ENCODE data around the gene TFAP2A.

The TFAP2A gene

DNA sequence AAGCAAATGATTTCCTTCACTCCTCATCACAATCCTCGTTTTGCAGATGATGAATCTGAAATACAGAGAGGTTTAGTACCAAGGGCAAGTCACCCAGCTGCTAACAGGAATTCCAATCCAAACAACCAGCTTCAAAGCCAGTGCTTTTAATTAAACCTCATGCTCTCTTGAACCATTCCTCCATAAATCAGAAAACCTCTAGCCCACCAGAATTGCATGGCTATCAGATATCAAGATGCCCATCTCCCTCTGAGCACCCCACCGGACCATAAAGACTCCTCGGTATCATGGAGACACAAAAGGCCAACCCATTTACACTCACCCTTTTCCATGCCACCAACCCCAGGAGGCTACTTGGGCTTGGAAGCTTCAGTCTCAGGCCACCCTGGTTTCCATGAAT lies 46.0 kb downstream of the TFAP2A start:
- Histone ChIP-seq H3K9me3 (ENCODE audit: low read length) (no peaks in the 10 kb centered on the region), H3K27ac (ENCODE audit: low read depth, low read length, poor library complexity, severe bottlenecking) (no peak overlapping the region), H3K4me2 (ENCODE audit: low read length) (no peak overlapping the region), H3K4me3 (ENCODE audit: low read depth, low read length, poor library complexity, severe bottlenecking) (no peak overlapping the region), H4K20me1 (ENCODE audit: insufficient read depth, low read length) (no peaks in the 10 kb centered on the region), H3K27me3 (ENCODE audit: insufficient read depth, low read length) (no peaks in the 10 kb centered on the region), H3F3A (ENCODE audit: insufficient read depth, low read length) (no peaks in the 10 kb centered on the region), H3K79me2 (ENCODE audit: insufficient read depth, low read length) (no peaks in the 10 kb centered on the region), H2AFZ (ENCODE audit: low read length) (no peak overlapping the region), H3K9ac (ENCODE audit: low read length) (no peak overlapping the region), H3K9me2 (ENCODE audit: low read depth, low read length) (no peaks in the 10 kb centered on the region), H3K36me3 (ENCODE audit: insufficient read depth, low read length) (no peaks in the 10 kb centered on the region), H3K4me1 (ENCODE audit: insufficient read depth, low read length, severe bottlenecking) (no peaks in the 10 kb centered on the region)
- TF ChIP-seq, protein P1, sequence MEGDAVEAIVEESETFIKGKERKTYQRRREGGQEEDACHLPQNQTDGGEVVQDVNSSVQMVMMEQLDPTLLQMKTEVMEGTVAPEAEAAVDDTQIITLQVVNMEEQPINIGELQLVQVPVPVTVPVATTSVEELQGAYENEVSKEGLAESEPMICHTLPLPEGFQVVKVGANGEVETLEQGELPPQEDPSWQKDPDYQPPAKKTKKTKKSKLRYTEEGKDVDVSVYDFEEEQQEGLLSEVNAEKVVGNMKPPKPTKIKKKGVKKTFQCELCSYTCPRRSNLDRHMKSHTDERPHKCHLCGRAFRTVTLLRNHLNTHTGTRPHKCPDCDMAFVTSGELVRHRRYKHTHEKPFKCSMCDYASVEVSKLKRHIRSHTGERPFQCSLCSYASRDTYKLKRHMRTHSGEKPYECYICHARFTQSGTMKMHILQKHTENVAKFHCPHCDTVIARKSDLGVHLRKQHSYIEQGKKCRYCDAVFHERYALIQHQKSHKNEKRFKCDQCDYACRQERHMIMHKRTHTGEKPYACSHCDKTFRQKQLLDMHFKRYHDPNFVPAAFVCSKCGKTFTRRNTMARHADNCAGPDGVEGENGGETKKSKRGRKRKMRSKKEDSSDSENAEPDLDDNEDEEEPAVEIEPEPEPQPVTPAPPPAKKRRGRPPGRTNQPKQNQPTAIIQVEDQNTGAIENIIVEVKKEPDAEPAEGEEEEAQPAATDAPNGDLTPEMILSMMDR (IDR thresholded peaks at IDR 0.05; ENCODE audit: low read length), result no peak
- no peak for TF ChIP-seq EZH2 (IDR thresholded peaks at IDR 0.05; ENCODE audit: borderline replicate concordance, low read length)

GRCh38 chr6:10363911-10364310 lies 51.0 kb downstream of the TFAP2A start:
- H3K79me2 ChIP-seq (ENCODE audit: insufficient read depth, low read length), result no peaks in the 10 kb centered on the region
- TF ChIP-seq EZH2 (IDR thresholded peaks at IDR 0.05; ENCODE audit: borderline replicate concordance, low read length), result no peak
- TF ChIP-seq, protein P1 (IDR thresholded peaks at IDR 0.05; ENCODE audit: low read length), result no peak
- no peak overlapping the region for H3K27ac ChIP-seq (ENCODE audit: low read depth, low read length, poor library complexity, severe bottlenecking)
- no peaks in the 10 kb centered on the region for H3K4me1 ChIP-seq (ENCODE audit: insufficient read depth, low read length, severe bottlenecking)
- H3K4me2 ChIP-seq (ENCODE audit: low read length), result no peak overlapping the region
- H3K36me3 ChIP-seq (ENCODE audit: insufficient read depth, low read length), result no peaks in the 10 kb centered on the region
- no peaks in the 10 kb centered on the region for H3F3A ChIP-seq (ENCODE audit: insufficient read depth, low read length)
- H3K9me3 ChIP-seq (ENCODE audit: low read length), result no peaks in the 10 kb centered on the region
- no peak overlapping the region for H2AFZ ChIP-seq (ENCODE audit: low read length)
- H4K20me1 ChIP-seq (ENCODE audit: insufficient read depth, low read length), result no peaks in the 10 kb centered on the region
- no peak overlapping the region for H3K9ac ChIP-seq (ENCODE audit: low read length)
- H3K9me2 ChIP-seq (ENCODE audit: low read depth, low read length), result no peaks in the 10 kb centered on the region
- no peaks in the 10 kb centered on the region for H3K27me3 ChIP-seq (ENCODE audit: insufficient read depth, low read length)
- H3K4me3 ChIP-seq (ENCODE audit: low read depth, low read length, poor library complexity, severe bottlenecking), result no peak overlapping the region

DNA sequence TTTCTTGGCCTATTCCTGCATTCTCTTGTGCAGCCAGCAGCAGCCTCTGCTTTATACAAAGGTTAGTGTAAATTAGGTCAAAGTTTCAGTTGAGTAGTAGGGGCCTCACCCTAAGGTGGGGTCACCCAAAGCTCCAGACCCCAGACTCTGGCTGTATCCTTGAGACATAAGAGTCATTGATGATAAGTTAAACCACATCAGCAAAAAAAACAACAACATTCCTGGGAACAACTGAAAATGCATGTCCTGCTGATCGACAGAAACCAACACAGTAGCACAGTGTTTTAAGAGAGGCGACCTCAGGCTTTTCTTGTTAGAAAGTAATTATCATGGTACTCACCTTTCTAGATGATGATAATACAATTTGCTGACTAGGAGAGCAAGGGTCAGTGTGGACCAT lies 52.6 kb downstream of the TFAP2A start:
- no peak for TF ChIP-seq EZH2 (IDR thresholded peaks at IDR 0.05; ENCODE audit: borderline replicate concordance, low read length)
- TF ChIP-seq, protein P1 (IDR thresholded peaks at IDR 0.05; ENCODE audit: low read length), result no peak
- Histone ChIP-seq H3K27me3 (ENCODE audit: insufficient read depth, low read length) (no peaks in the 10 kb centered on the region), H3K4me2 (ENCODE audit: low read length) (no peak overlapping the region), H3K9ac (ENCODE audit: low read length) (no peak overlapping the region), H3K4me1 (ENCODE audit: insufficient read depth, low read length, severe bottlenecking) (no peaks in the 10 kb centered on the region), H3K27ac (ENCODE audit: low read depth, low read length, poor library complexity, severe bottlenecking) (no peak overlapping the region), H3K36me3 (ENCODE audit: insufficient read depth, low read length) (no peaks in the 10 kb centered on the region), H2AFZ (ENCODE audit: low read length) (no peak overlapping the region), H3K4me3 (ENCODE audit: low read depth, low read length, poor library complexity, severe bottlenecking) (no peak overlapping the region), H4K20me1 (ENCODE audit: insufficient read depth, low read length) (no peaks in the 10 kb centered on the region), H3K79me2 (ENCODE audit: insufficient read depth, low read length) (no peaks in the 10 kb centered on the region), H3K9me2 (ENCODE audit: low read depth, low read length) (no peaks in the 10 kb centered on the region), H3K9me3 (ENCODE audit: low read length) (no peaks in the 10 kb centered on the region), H3F3A (ENCODE audit: insufficient read depth, low read length) (no peaks in the 10 kb centered on the region)
